ENCODE measurements around the gene OR10H1.
"Not testable (repeated sequence)": the region's sequence is repeated elsewhere in the genome, so short reads cannot be mapped to it uniquely, and the experiment has no call there.

OR10H1 gene

GRCh38 chr19:15828611-15829305, 13.3 kb upstream of the OR10H1 start:
- not testable (repeated sequence) for DNase-seq (ENCODE audit: low read depth in 2 of 2)

- DNase-seq (ENCODE audit: low read depth in 2 of 2) = no peak
These were observed 12.7 kb upstream of the OR10H1 start for GRCh38 chr19:15828121-15828610.

- no peak for DNase-seq (ENCODE audit: low read depth in 2 of 2)
These were observed 10.3 kb upstream of the OR10H1 start for GRCh38 chr19:15825753-15826152.

- no peak for DNase-seq (ENCODE audit: low read depth in 2 of 2)
These were observed 5.2 kb upstream of the OR10H1 start for GRCh38 chr19:15820646-15821045.

GRCh38 chr19:15813916-15814315, 1.5 kb downstream of the OR10H1 start:
- DNase-seq (ENCODE audit: low read depth in 2 of 2) = no peak

- DNase-seq (ENCODE audit: low read depth in 2 of 2) = no peak
These were observed 3.3 kb downstream of the OR10H1 start for GRCh38 chr19:15812060-15812722.

GRCh38 chr19:15811476-15811875, 4.0 kb downstream of the OR10H1 start:
- no peak for DNase-seq (ENCODE audit: low read depth in 2 of 2)

- DNase-seq (ENCODE audit: low read depth in 2 of 2) = no peak
These were observed 5.1 kb downstream of the OR10H1 start for GRCh38 chr19:15810335-15810734.

- not testable (repeated sequence) for DNase-seq (ENCODE audit: low read depth in 2 of 2)
These were observed 21.2 kb downstream of the OR10H1 start for GRCh38 chr19:15794279-15794678.

- no peak for DNase-seq (ENCODE audit: low read depth in 2 of 2)
These were observed 25.4 kb downstream of the OR10H1 start for GRCh38 chr19:15790096-15790495.

- no peak for DNase-seq (ENCODE audit: low read depth in 2 of 2)
These were observed 26.7 kb downstream of the OR10H1 start for GRCh38 chr19:15788594-15789270.

- no peak for DNase-seq (ENCODE audit: low read depth in 2 of 2)
These were observed 27.8 kb downstream of the OR10H1 start, which contains the start of gene OR10H5 for GRCh38 chr19:15787611-15788155. Gene OR10H5 (plus strand): TSS chr19:15787661. CDS start chr19:15794049, 6,388 bp downstream.

GRCh38 chr19:15782896-15783295, 32.6 kb downstream of the OR10H1 start:
- DNase-seq (ENCODE audit: low read depth in 2 of 2) = not testable (repeated sequence)

- no peak for DNase-seq (ENCODE audit: low read depth in 2 of 2)
These were observed 33.3 kb downstream of the OR10H1 start for GRCh38 chr19:15782211-15782610.

- no peak for DNase-seq (ENCODE audit: low read depth in 2 of 2)
These were observed 33.8 kb downstream of the OR10H1 start for GRCh38 chr19:15781661-15782060.

- DNase-seq (ENCODE audit: low read depth in 2 of 2) = no peak
These were observed 34.6 kb downstream of the OR10H1 start for GRCh38 chr19:15780610-15781418.

GRCh38 chr19:15779756-15780476, 35.5 kb downstream of the OR10H1 start:
- DNase-seq (ENCODE audit: low read depth in 2 of 2) = no peak

GRCh38 chr19:15776991-15777970, 38.2 kb downstream of the OR10H1 start:
- DNase-seq (ENCODE audit: low read depth in 2 of 2) = no peak

- DNase-seq (ENCODE audit: low read depth in 2 of 2) = no peak
These were observed 39.2 kb downstream of the OR10H1 start for GRCh38 chr19:15776264-15776663.

GRCh38 chr19:15775249-15775648, 40.2 kb downstream of the OR10H1 start:
- DNase-seq (ENCODE audit: low read depth in 2 of 2) = no peak
